ENCODE results near the gene GLUD2.

- no peak for TF ChIP-seq CTCF (conservative IDR thresholded peaks at IDR 0.05 in 1 of 2, IDR thresholded peaks at IDR 0.05 in 1 of 2; ENCODE audit: low read depth in 1 of 2, low read length in 2 of 2)
- no peak for TF ChIP-seq EZH2 (IDR thresholded peaks at IDR 0.05; ENCODE audit: low read length, missing control alignments)
These were observed 36.2 kb upstream of the GLUD2 start for GRCh38 chrX:121011254-121011653.

Measured in fibroblast of lung (primary cell).